GM21619 (cell line): Measurements from ENCODE around the gene ZNF43.
"Not testable (repeated sequence)": the region's sequence is repeated elsewhere in the genome, so short reads cannot be mapped to it uniquely, and the experiment has no call there.

ENCODE experiments used
- ATAC-seq: cut with Tn5 transposase; IDR thresholded peaks from one replicate; pipeline ENCODE4 v1.9.1; 2021; ENCODE audit not compliant: unreplicated experiment

ZNF43 gene

GRCh38 chr19:21835810-21836444, at the start of gene ZNF43:
ZNF43 (minus strand) TSS chr19:21836182; CDS start chr19:21836038, 144 bp downstream.
- ATAC-seq, result peak; percentile 95

DNA sequence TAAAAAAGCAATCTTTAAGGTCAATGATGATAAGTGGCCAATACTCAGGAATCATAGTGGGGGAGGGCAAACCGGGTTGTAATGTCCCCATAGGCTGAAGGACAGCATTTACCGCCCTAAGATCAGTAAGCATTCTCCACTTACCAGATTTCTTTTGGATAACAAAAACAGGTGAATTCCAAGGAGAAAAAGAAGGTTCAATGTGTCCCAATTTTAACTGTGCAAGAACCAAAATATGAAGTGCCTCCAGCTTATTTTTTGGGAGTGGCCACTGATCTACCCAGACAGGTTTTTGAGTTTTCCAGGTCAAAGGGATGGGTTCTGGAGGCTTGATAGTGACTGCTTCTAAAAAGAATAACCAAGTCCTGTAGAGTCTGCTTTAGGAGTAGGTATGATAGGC, 49.5 kb upstream of the ZNF43 start:
- ATAC-seq, result not testable (repeated sequence)

DNA sequence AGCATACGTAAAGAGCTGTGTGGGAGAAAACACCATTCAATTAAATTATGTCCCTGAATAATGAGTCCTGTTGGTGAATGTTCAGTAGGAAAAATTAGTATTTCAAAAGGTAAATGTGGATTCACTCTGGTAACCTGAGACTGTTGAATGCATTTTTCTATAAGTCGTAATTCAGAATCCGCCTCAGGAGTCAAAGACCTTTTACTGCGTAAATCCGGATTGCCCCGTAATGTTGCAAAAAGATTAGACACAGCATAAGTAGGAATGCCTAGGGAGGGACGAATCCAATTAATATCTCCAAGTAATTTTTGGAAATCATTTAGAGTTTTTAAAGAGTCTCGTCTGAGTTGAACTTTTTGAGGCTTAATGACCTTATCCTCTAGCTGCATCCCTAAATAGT, 48.8 kb upstream of the ZNF43 start:
- ATAC-seq, result not testable (repeated sequence)

DNA sequence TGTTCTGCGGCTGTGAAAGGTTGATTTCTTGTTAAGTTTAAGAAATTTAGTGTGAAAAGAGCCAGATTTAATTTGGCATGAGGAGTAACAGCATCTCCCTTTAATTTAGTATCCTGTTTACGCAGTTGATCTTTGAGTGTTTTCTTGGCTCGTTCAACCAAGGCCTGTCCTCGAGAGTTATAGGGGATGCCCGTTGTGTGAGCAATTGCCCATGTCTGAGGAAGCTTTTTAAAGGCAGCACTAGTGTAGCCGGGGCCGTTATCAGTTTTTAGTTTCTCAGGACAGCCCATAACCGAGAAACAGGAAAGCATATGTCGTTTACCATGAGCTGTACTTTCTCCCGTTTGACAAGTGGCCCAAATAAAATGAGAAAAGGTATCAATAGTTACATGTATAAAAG, 47.5 kb upstream of the ZNF43 start:
- ATAC-seq, result no peak

- not testable (repeated sequence) for ATAC-seq
Measured at GRCh38 chr19:21880761-21881160, 44.8 kb upstream of the ZNF43 start.

DNA sequence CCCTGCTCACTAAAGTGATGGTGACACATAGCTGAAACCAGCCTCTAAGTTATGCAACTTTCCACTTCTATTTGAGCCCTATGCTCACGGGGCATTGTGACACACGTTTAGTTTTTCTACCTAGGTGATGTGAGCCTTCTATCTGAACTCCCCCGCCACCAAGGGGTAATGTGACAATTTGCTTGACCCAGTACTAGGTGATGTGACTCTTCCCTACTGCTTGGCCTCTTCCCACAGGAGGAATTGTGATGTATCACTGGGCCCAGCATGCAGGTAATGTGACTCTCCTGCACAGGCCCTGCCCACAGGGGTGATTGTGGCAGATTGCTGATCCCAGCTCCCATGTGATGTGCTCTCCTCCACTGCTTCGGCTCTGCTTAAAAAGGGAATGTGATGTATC, 42.7 kb upstream of the ZNF43 start:
- ATAC-seq, result no peak

GRCh38 chr19:21877976-21878375, 42.0 kb upstream of the ZNF43 start:
- ATAC-seq, result no peak

GRCh38 chr19:21876608-21877007, 40.6 kb upstream of the ZNF43 start:
- ATAC-seq, result not testable (repeated sequence)

DNA sequence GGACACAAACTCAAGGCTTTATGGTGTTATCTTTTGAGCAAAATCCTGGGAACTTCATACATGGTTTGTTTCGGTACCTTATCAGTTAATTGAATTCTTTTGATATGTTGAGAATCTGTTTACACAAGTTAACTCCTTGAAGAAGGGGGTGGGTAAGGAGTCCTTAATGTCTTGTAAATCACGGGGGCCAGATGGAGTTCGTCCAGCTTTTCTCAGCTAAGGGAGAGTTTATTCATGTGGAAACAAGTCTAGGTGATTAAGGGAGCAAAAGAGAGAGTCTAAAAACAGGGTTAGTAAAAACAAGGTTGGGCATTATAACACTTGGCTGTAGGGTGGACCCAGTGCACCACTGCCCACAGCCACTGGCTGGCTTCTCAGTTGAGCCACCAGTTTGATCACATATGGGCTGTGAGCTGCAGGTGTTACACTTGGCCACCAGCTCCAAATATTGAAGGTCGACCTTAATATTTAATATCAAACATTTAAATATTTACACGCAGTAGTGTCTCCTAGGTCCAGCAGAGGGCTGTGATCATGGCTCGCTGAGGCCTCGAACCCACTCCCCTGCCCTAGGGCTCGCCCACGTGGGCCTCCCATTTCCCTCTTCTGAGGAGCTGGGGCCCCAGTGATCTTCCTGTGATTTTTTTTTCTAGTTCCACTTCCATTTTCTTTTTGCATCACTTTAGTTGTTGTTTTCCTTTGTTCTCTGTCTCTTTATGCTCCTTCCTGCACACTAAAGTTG, 21.0 kb upstream of the ZNF43 start:
- ATAC-seq, result no peak

DNA sequence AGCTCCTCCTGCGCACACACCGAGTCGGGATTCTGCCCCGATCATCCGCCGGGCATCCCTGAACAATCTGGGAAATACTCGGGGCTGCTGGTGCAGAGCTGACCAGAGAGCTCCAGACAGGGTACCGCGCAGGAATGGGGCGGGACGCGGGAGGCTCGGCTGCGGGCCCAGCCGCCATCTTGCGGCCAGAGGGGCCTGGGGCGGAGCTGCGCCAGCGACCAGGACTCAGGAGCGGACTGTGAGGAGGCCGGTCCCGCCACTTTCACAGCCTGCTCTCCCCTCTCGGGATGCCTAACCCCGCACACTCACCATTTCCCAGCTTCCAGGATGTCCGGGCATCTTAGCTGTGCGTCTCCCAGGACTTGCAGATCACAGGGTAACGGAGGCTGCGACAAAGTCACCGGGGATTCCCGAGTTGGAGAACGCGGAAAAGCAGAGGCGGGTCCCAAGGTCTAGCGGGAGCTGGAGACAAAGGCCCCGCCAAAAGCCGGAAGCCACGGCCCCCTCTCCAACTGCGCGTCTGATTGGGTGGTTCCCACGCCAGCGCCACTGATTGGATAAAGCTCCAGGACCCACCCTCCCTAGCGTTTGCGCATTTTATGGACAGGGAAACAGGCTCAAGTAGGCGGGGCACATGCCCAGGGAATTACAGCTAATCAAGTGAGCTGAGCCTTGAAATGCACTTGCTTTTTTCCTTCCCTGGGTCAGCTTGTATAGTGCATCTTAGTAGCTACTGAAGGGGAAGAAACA, 15.8 kb upstream of the ZNF43 start:
- peak; percentile 94 for ATAC-seq

DNA sequence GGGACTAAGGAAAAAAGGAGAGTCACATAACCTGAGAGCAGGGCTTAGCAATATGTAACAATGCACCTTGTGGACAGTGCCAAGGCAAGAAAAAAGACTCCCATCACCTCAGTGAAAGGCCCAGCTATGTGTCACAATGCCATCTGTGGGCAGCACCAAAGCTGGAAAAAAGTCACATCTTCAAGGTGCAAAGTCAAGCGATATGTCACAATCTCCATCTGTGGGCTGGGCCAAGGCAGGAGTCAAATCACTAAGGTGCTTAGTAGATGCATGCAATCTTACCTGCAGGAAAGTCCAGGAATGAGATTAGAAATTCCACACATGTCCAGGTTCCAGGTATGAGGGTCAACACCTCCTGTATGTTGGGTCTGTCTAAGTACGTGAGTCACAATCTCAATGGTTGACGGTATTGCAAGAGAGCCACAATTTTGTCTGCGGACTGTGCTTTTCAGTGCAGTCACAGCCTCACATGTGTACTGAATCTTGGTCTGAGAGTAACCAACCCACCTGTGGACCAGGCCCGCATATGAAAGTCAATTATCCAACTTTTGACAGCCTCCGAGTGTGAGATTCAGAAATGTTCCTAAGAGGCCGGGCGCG, 14.8 kb upstream of the ZNF43 start:
- no peak for ATAC-seq

- no peak for ATAC-seq
Measured at GRCh38 chr19:21848706-21849105, 12.7 kb upstream of the ZNF43 start.

- no peak for ATAC-seq
Measured at GRCh38 chr19:21843081-21843480, 7.1 kb upstream of the ZNF43 start.

GRCh38 chr19:21841488-21842097, 5.6 kb upstream of the ZNF43 start:
- ATAC-seq, result no peak

DNA sequence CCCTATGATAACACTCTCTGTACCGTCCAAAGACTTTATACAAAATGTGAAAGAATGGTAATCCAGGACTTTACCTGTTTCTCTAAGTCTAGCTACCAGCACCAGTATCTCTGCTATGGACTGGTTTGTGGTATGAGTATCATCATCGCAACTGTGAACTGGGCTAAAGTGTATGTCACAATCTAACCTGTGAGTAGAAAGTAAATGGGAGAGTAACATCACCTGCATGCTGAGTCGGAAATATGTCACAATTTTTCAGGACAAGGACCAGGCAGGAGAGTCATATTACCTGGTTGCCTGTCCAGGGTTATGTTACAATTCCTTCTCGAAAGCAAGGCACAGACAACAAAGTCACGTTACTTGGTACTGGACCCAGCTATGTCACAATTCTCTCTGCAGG, 5.1 kb upstream of the ZNF43 start:
- no peak for ATAC-seq

DNA sequence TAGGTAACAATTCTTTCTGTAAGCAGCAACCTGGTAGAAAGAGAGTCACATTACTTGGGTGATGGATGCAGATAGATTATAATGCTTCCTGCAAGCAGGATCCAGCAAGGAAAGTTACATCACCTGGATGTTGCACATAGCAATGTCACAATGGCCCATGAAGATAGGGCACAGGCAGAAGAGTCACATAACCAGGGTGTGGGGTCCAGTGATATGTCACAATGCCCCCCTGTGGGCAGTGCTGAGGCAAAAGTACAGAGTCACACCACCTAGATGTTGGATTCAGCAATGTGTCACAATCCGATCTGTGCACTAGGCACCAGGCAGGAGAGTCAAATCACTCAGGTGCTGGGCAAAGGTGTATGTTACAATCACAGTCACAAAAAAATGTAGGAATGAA, 4.0 kb upstream of the ZNF43 start:
- ATAC-seq, result no peak

DNA sequence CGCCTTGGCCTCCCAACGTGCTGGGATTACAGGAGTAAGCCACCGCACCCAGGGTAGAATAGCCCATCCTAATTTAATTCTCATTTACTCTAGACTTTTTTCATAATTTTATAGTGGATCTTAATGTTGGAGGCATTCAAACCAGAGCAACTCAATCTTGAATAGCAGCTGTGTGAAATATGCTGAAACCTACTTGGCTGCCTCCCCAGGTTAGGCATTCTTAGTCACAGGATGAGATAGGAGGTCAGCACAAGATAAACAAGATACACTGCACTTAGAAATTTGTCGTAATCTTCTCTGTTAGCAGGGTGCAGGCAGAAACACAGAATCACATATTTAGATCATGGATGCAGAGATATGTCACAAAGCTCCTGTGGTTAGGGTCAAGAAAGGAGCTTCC, 2.7 kb upstream of the ZNF43 start:
- ATAC-seq, result no peak

GRCh38 chr19:21835429-21835809, 563 bp downstream of the ZNF43 start:
- no peak for ATAC-seq

GRCh38 chr19:21833733-21834132, 2.2 kb downstream of the ZNF43 start:
- ATAC-seq, result no peak

- no peak for ATAC-seq
Measured at GRCh38 chr19:21824679-21825078, 11.3 kb downstream of the ZNF43 start.

DNA sequence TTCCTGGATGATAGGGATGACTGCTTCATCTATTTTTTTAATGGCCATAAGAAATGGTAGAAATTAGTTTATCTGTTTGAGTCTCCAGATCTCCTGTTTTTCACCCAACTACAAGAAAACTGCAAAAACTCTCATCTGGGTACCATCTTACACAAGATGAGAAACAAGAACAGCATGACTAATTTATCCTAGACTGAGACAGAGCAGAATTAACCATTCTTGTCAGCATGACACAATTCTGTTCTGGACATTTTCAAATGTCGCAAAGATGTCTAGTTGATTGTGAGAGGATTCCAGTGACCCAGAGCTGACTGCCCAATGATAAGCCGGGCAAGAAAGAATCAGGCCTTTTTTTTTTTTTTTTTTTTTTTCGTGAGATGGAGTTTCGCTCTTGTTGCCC, 12.8 kb downstream of the ZNF43 start:
- no peak for ATAC-seq
